Liver (tissue), 9 donors: Measurements from ENCODE around the gene NSDHL. TPM values are rescaled to one million over a fixed set of nuclear protein-coding genes. Genes with fewer than 3 reads are reported as not detected.

ENCODE experiments used
- DNase-seq: peaks from one replicate; pipeline ENCODE4 v3.0.0-alpha.2; 2017; ENCODE audit warnings: low spot score
- H3K27ac ChIP-seq, 2 donors: one replicate each; pipeline ENCODE4 v1.7.0; 2013; ENCODE audit warnings: inconsistent platforms in 2 of 2, low read length in 2 of 2, control low read depth in 1 of 2, low read depth in 1 of 2, mild to moderate bottlenecking in 1 of 2
- H3K27me3 ChIP-seq, 4 donors: one replicate each; pipeline versions ENCODE4 v1.6.1 to v1.7.0; 2013; ENCODE audit warnings: low read length in 3 of 4, inconsistent platforms in 1 of 4, mild to moderate bottlenecking in 1 of 4, moderate library complexity in 1 of 4; ENCODE audit not compliant: control insufficient read depth in 4 of 4, insufficient read depth in 4 of 4
- H3K36me3 ChIP-seq, 4 donors: one replicate each; pipeline versions ENCODE4 v1.6.1 to v1.7.0; 2013; ENCODE audit warnings: low read length in 3 of 4, mild to moderate bottlenecking in 3 of 4, low read depth in 1 of 4, moderate library complexity in 1 of 4; ENCODE audit not compliant: control insufficient read depth in 4 of 4, insufficient read depth in 3 of 4
- H3K4me1 ChIP-seq, 4 donors: one replicate each; pipeline versions ENCODE4 v1.6.1 to v1.7.0; 2013; ENCODE audit warnings: low read length in 3 of 4, mild to moderate bottlenecking in 3 of 4, moderate library complexity in 1 of 4; ENCODE audit not compliant: control insufficient read depth in 4 of 4, insufficient read depth in 4 of 4
- H3K4me3 ChIP-seq, 3 donors: one replicate each; pipeline versions ENCODE4 v1.6.1 to v1.7.0; 2013; ENCODE audit warnings: low read length in 3 of 3, control low read depth in 1 of 3, low read depth in 1 of 3, mild to moderate bottlenecking in 1 of 3
- H3K9ac ChIP-seq, 2 donors: one replicate each; pipeline ENCODE4 v1.7.0; 2013; ENCODE audit warnings: low read length in 2 of 2, mild to moderate bottlenecking in 2 of 2, moderate library complexity in 2 of 2, control low read depth in 1 of 2, low read depth in 1 of 2
- H3K9me3 ChIP-seq, 4 donors: one replicate each; pipeline versions ENCODE4 v1.6.1 to v1.7.0; 2013; ENCODE audit warnings: low read length in 3 of 4; ENCODE audit not compliant: control insufficient read depth in 4 of 4
- EGR1 ChIP-seq, 2 donors: IDR thresholded peaks; 2 replicates each; pipeline ENCODE4 v1.6.1; 2016 to 2018; ENCODE audit warnings: antibody characterized with exemption in 2 of 2, low read depth in 2 of 2
- FOXA1 ChIP-seq: IDR thresholded peaks from 2 replicates; pipeline ENCODE4 v1.6.1; 2016; ENCODE audit warnings: antibody characterized with exemption
- FOXA2 ChIP-seq: IDR thresholded peaks from 2 replicates; pipeline ENCODE4 v1.6.1; 2016; ENCODE audit warnings: antibody characterized with exemption
- GABPA ChIP-seq, 2 donors: IDR thresholded peaks in 1 of 2; conservative IDR thresholded peaks in 1 of 2; 2 replicates each; pipeline ENCODE4 v1.6.1; 2016; ENCODE audit warnings: antibody characterized with exemption in 2 of 2, mild to moderate bottlenecking in 1 of 2, moderate library complexity in 1 of 2
- HNF4A ChIP-seq, 2 donors: conservative IDR thresholded peaks; 2 replicates each; pipeline ENCODE4 v1.6.1; 2016; ENCODE audit warnings: antibody characterized with exemption in 2 of 2, mild to moderate bottlenecking in 2 of 2
- HNF4G ChIP-seq: IDR thresholded peaks from 2 replicates; pipeline ENCODE4 v1.6.1; 2016; ENCODE audit warnings: antibody characterized with exemption
- JUND ChIP-seq, 2 donors: IDR thresholded peaks; 2 replicates each; pipeline ENCODE4 v1.6.1; 2016; ENCODE audit warnings: antibody characterized with exemption in 2 of 2
- NR2F2 ChIP-seq: IDR thresholded peaks from 2 replicates; pipeline ENCODE4 v1.6.1; 2016; ENCODE audit warnings: antibody characterized with exemption
- RAD21 ChIP-seq, 2 donors: IDR thresholded peaks; 2 replicates each; pipeline ENCODE4 v1.6.1; 2016; ENCODE audit warnings: antibody characterized with exemption in 2 of 2, mild to moderate bottlenecking in 2 of 2
- RXRA ChIP-seq, 2 donors: IDR thresholded peaks; 2 replicates each; pipeline ENCODE4 v1.6.1; 2017 to 2018; ENCODE audit warnings: antibody characterized with exemption in 2 of 2, mild to moderate bottlenecking in 1 of 2
- SP1 ChIP-seq: IDR thresholded peaks from 2 replicates; pipeline ENCODE4 v1.6.1; 2018; ENCODE audit warnings: antibody characterized with exemption, mild to moderate bottlenecking
- TAF1 ChIP-seq: conservative IDR thresholded peaks from 2 replicates; pipeline ENCODE4 v1.6.1; 2016; ENCODE audit warnings: antibody characterized with exemption, mild to moderate bottlenecking
- YY1 ChIP-seq: IDR thresholded peaks from 2 replicates; pipeline ENCODE4 v1.6.1; 2016; ENCODE audit warnings: antibody characterized with exemption, mild to moderate bottlenecking
- WGBS: extraction: QIAGEN DNeasy Blood & Tissue Kit; methylation state at CpG from one replicate; pipeline ENCODE4 v1.1.7; 2013; 5-methylcytosine and 5-hydroxymethylcytosine counted together
- polyA plus RNA-seq, 2 donors: library from polyadenylated mRNA; stranded (reverse) in 1 of 2; unstranded in 1 of 2; fragments of 200-250 nt in 1 of 2; fragments of >200 nt in 1 of 2; fragmentation: Nextera tagmentation in 1 of 2; extraction: Ambion mirVana in 1 of 2; gene quantifications; one replicate each; pipeline versions ENCODE4 v1.2.1 to v1.2.3, GENCODE V29; 2013 to 2015
- total RNA-seq, 2 donors: library from RNA; depleted of rRNA; stranded (reverse); fragments of >200 nt; gene quantifications; one replicate each; pipeline ENCODE4 v1.2.3, GENCODE V29; 2014
- TF ChIP-seq, protein P1 (sequence below): fragments of 150-350 bp; IDR thresholded peaks from 2 replicates; pipeline ENCODE4 v1.5.1; 2017; ENCODE audit warnings: improper control_type of control experiment, low read depth, low read length; ENCODE audit not compliant: missing input control
- TF ChIP-seq, protein P2 (sequence below): IDR thresholded peaks from 2 replicates; pipeline ENCODE4 v1.6.1; 2016; ENCODE audit warnings: antibody characterized with exemption
- TF ChIP-seq, protein P3 (sequence below): IDR thresholded peaks from 2 replicates; pipeline ENCODE4 v1.6.1; 2016; ENCODE audit warnings: antibody characterized with exemption
- TF ChIP-seq, protein P4 (sequence below): IDR thresholded peaks from 2 replicates; pipeline ENCODE4 v1.6.1; 2016; ENCODE audit warnings: antibody characterized with exemption
- donor health status: healthy.
- donor health status: healthy.
- donor health status: healthy.
- donor health status: healthy.
- donor health status: healthy.

Gene NSDHL
- total and polyA plus RNA-seq, 4 donors, result 23.8 to 63.6 (median 38.6) TPM

DNA sequence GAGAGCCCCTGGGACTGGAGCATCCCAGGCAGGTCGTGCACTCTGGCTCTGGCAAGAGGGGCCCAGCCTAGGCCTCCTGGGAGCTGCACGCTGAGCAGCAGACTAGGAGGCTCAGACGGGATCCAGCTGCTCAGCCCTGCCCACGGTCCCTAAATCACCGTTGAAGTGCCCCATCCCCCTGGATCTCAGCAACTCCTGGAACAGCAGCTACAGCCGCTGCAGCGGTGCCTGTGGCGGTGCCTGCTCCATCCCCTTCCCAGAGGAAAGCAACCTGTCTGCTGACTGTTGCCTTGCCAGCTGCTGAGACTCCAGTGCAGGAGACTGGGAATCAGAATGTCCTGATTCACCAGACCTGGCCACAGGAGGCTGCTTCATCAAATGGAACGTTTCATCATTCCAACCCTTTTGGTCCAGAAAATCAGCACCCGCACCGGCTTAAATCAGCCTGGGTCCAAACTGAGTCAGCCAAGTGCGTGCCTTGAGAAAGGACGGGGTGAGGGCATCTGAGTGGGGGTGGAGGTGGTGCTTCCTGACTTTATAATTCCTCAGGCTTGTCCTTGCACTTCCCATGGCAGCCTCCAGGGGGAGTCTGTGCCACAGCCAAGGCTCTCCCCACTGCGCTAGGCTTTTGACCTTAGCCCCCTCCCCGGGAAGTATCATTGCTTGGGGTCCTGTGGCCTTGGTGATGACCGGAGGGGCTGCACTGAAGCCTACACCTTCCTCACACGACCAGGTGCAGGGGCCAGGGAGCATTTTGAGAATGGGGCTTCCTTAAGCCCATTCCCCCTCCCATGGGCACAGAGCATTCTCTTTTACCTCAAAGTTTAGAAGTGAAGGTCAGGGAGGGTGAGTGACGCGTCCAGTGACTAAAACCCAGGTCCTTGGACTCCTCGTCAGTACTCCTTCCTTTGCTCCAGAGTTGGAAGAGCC lies 73.6 kb downstream of the NSDHL start:
- H3K4me3 ChIP-seq, result no peak overlapping the region
- no peaks in the 10 kb centered on the region for H3K27me3 ChIP-seq
- peak; percentile 50 for DNase-seq
- WGBS, result 25% methylated on average over 20 of the region's 20 CpGs
- H3K9ac ChIP-seq, result no peak overlapping the region
- H3K9me3 ChIP-seq, result no peaks in the 10 kb centered on the region
- H3K36me3 ChIP-seq, result no peaks in the 10 kb centered on the region
- TF ChIP-seq, protein P1, sequence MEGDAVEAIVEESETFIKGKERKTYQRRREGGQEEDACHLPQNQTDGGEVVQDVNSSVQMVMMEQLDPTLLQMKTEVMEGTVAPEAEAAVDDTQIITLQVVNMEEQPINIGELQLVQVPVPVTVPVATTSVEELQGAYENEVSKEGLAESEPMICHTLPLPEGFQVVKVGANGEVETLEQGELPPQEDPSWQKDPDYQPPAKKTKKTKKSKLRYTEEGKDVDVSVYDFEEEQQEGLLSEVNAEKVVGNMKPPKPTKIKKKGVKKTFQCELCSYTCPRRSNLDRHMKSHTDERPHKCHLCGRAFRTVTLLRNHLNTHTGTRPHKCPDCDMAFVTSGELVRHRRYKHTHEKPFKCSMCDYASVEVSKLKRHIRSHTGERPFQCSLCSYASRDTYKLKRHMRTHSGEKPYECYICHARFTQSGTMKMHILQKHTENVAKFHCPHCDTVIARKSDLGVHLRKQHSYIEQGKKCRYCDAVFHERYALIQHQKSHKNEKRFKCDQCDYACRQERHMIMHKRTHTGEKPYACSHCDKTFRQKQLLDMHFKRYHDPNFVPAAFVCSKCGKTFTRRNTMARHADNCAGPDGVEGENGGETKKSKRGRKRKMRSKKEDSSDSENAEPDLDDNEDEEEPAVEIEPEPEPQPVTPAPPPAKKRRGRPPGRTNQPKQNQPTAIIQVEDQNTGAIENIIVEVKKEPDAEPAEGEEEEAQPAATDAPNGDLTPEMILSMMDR, result peak; percentile 67
- TF ChIP-seq HNF4A (conservative IDR thresholded peaks at IDR 0.05) (no peak), RAD21 (IDR thresholded peaks at IDR 0.05) (peak in 1 of 2 donors; percentile 19)
- no peaks in the 10 kb centered on the region for H3K4me1 ChIP-seq
- no peak overlapping the region for H3K27ac ChIP-seq

DNA sequence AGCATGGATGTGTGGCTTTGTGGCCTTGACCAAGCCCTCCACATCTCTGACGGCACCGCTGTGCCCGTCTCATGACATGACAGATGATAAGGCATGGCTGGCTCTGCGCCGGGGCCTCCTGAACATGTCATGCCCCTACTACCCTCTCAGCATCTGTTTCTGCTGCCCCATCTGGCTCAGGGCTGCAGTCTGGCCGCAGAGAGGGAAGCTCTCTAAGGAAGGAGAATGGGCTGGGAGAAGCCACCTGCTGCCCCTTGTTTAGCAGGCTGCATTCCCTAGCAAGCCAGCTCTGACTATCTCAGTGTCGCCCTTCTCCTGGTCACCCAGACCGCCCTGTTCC lies 74.2 kb downstream of the NSDHL start:
- Histone ChIP-seq H3K27me3 (no peaks in the 10 kb centered on the region), H3K36me3 (no peaks in the 10 kb centered on the region), H3K4me3 (no peak overlapping the region), H3K27ac (no peak overlapping the region), H3K9ac (no peak overlapping the region), H3K9me3 (no peaks in the 10 kb centered on the region), H3K4me1 (no peaks in the 10 kb centered on the region)
- TF ChIP-seq FOXA1 (no peak), SP1 (no peak), FOXA2 (no peak), TAF1 (no peak), HNF4G (no peak), RAD21 (IDR thresholded peaks at IDR 0.05) (no peak), JUND (IDR thresholded peaks at IDR 0.05) (no peak), RXRA (IDR thresholded peaks at IDR 0.05) (no peak), GABPA (IDR thresholded peaks at IDR 0.05 in 1 of 2, conservative IDR thresholded peaks at IDR 0.05 in 1 of 2) (no peak), YY1 (no peak), HNF4A (conservative IDR thresholded peaks at IDR 0.05) (no peak), EGR1 (IDR thresholded peaks at IDR 0.05; ENCODE audit: low read depth in 2 of 2) (no peak), NR2F2 (no peak)
- TF ChIP-seq, protein P2, sequence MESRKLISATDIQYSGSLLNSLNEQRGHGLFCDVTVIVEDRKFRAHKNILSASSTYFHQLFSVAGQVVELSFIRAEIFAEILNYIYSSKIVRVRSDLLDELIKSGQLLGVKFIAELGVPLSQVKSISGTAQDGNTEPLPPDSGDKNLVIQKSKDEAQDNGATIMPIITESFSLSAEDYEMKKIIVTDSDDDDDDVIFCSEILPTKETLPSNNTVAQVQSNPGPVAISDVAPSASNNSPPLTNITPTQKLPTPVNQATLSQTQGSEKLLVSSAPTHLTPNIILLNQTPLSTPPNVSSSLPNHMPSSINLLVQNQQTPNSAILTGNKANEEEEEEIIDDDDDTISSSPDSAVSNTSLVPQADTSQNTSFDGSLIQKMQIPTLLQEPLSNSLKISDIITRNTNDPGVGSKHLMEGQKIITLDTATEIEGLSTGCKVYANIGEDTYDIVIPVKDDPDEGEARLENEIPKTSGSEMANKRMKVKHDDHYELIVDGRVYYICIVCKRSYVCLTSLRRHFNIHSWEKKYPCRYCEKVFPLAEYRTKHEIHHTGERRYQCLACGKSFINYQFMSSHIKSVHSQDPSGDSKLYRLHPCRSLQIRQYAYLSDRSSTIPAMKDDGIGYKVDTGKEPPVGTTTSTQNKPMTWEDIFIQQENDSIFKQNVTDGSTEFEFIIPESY, result no peak
- TF ChIP-seq, protein P1, result no peak
- TF ChIP-seq, protein P3, sequence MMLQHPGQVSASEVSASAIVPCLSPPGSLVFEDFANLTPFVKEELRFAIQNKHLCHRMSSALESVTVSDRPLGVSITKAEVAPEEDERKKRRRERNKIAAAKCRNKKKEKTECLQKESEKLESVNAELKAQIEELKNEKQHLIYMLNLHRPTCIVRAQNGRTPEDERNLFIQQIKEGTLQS, result no peak
- TF ChIP-seq, protein P4, sequence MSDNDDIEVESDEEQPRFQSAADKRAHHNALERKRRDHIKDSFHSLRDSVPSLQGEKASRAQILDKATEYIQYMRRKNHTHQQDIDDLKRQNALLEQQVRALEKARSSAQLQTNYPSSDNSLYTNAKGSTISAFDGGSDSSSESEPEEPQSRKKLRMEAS, result no peak
- no peak for DNase-seq
- 83% methylated on average over 8 of the region's 8 CpGs for WGBS
